ENCODE data around the gene VWA8. TPM values are rescaled to one million over a fixed set of nuclear protein-coding genes. Genes with fewer than 3 reads are reported as not detected.

The VWA8 gene
- total RNA-seq, 1 donor from 2014 or later: 12.2 TPM

DNA sequence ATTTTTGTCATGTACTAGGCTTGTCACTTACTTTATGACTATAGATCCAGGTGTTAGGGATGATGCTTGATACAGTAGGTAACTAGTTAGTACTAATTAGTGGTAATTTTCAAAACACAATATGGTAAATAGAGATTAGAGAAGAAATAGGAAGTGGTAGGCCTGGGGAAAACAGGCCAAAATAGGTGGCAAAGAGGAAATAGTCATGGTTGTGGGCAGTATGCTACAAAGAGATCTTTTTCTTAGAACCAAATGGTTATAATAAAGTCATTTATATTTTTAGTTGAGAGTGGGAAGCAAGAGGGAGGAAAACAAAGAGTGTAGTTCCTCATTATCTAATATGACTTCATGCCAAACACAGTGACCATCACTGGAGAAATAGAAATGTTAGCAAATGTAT is 9.1 kb upstream of the VWA8 start:
- H3K27me3 Mint-ChIP-seq (ENCODE audit: low read depth): no peaks in the 10 kb centered on the region
- TF ChIP-seq, protein P1, sequence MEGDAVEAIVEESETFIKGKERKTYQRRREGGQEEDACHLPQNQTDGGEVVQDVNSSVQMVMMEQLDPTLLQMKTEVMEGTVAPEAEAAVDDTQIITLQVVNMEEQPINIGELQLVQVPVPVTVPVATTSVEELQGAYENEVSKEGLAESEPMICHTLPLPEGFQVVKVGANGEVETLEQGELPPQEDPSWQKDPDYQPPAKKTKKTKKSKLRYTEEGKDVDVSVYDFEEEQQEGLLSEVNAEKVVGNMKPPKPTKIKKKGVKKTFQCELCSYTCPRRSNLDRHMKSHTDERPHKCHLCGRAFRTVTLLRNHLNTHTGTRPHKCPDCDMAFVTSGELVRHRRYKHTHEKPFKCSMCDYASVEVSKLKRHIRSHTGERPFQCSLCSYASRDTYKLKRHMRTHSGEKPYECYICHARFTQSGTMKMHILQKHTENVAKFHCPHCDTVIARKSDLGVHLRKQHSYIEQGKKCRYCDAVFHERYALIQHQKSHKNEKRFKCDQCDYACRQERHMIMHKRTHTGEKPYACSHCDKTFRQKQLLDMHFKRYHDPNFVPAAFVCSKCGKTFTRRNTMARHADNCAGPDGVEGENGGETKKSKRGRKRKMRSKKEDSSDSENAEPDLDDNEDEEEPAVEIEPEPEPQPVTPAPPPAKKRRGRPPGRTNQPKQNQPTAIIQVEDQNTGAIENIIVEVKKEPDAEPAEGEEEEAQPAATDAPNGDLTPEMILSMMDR (IDR thresholded peaks at IDR 0.05): no peak
- DNase-seq (ENCODE audit: low spot score): no peak
- no peak overlapping the region for H3K27ac Mint-ChIP-seq (ENCODE audit: unreplicated experiment)
- no peaks in the 10 kb centered on the region for H3K9me3 Mint-ChIP-seq (ENCODE audit: low read depth)
- no peak overlapping the region for H3K4me3 Mint-ChIP-seq (ENCODE audit: unreplicated experiment)
- no peaks in the 10 kb centered on the region for H3K36me3 Mint-ChIP-seq (ENCODE audit: low read depth)
- no peaks in the 10 kb centered on the region for H3K4me1 Mint-ChIP-seq (ENCODE audit: low read depth)

DNA sequence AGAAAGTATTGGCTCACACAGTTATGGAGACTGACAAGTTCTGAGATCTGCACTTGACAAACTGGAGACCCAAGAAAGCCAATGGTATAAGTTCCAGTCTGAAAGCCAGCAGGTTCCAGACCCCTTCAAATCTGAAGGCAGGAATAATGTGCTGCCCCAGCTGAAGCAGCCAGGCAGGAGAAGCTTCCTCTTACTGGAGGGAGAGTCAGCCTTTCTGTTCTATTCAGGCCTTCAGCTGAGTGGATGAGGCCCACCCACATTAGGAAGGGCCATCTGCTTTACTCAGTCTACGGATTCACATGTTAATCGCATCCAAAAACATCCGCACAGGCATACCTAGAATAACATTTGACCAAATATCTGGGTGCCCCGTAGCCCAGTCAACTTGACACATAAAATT is 8.2 kb upstream of the VWA8 start:
- Mint-ChIP-seq H3K9me3 (ENCODE audit: low read depth) (no peaks in the 10 kb centered on the region), H3K27me3 (ENCODE audit: low read depth) (no peaks in the 10 kb centered on the region), H3K36me3 (ENCODE audit: low read depth) (no peaks in the 10 kb centered on the region), H3K27ac (ENCODE audit: unreplicated experiment) (no peak overlapping the region), H3K4me3 (ENCODE audit: unreplicated experiment) (no peak overlapping the region), H3K4me1 (ENCODE audit: low read depth) (no peaks in the 10 kb centered on the region)
- no peak for DNase-seq (ENCODE audit: low spot score)
- TF ChIP-seq, protein P1 (IDR thresholded peaks at IDR 0.05): no peak

- Mint-ChIP-seq H3K4me1 (ENCODE audit: low read depth) (peaks cover 3% of the 10 kb centered on the region), H3K9me3 (ENCODE audit: low read depth) (no peaks in the 10 kb centered on the region), H3K4me3 (ENCODE audit: unreplicated experiment) (no peak overlapping the region), H3K36me3 (ENCODE audit: low read depth) (no peaks in the 10 kb centered on the region), H3K27me3 (ENCODE audit: low read depth) (no peaks in the 10 kb centered on the region), H3K27ac (ENCODE audit: unreplicated experiment) (no peak overlapping the region)
- no peak for DNase-seq (ENCODE audit: low spot score)
- TF ChIP-seq, protein P1 (IDR thresholded peaks at IDR 0.05): no peak
Measured at GRCh38 chr13:41966671-41967070, 5.8 kb upstream of the VWA8 start.

- Mint-ChIP-seq H3K9me3 (ENCODE audit: low read depth) (no peaks in the 10 kb centered on the region), H3K4me1 (ENCODE audit: low read depth) (peaks cover 30% of the 10 kb centered on the region), H3K36me3 (ENCODE audit: low read depth) (no peaks in the 10 kb centered on the region), H3K27ac (ENCODE audit: unreplicated experiment) (no peak overlapping the region), H3K27me3 (ENCODE audit: low read depth) (no peaks in the 10 kb centered on the region), H3K4me3 (ENCODE audit: unreplicated experiment) (no peak overlapping the region)
- no peak for DNase-seq (ENCODE audit: low spot score)
- TF ChIP-seq, protein P1 (IDR thresholded peaks at IDR 0.05): no peak
Measured at GRCh38 chr13:41962994-41963393, 2.1 kb upstream of the VWA8 start.

DNA sequence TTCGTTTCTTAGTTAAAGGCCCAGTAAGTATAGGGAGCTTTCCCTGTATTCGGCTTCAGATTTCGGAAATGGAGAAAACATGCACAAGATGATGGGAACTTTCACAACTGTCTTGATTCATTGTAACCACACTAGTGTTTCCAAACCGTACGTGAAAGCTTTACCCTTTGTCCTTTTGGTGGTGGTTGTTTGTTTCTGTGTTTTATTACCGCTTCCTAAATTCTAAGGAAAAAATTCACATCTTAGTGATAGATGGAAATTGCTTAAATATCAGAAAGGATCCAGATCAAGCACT is 504 bp upstream of the VWA8 start:
- Mint-ChIP-seq H3K4me1 (ENCODE audit: low read depth) (peaks cover 30% of the 10 kb centered on the region), H3K27ac (ENCODE audit: unreplicated experiment) (peak overlapping the region; percentile 93), H3K4me3 (ENCODE audit: unreplicated experiment) (peak overlapping the region; percentile 92), H3K36me3 (ENCODE audit: low read depth) (peaks cover 2% of the 10 kb centered on the region), H3K27me3 (ENCODE audit: low read depth) (no peaks in the 10 kb centered on the region), H3K9me3 (ENCODE audit: low read depth) (no peaks in the 10 kb centered on the region)
- no peak for DNase-seq (ENCODE audit: low spot score)
- TF ChIP-seq, protein P1 (IDR thresholded peaks at IDR 0.05): no peak
